ENCODE data around the gene CSMD2.
"Not testable (repeated sequence)": the region's sequence is repeated elsewhere in the genome, so short reads cannot be mapped to it uniquely, and the experiment has no call there.

Gene CSMD2

GRCh38 chr1:34108269-34108668 lies 56.8 kb downstream of the CSMD2 start:
- DNase-seq: no peak

- DNase-seq: no peak
Measured at GRCh38 chr1:34101151-34101550, 63.9 kb downstream of the CSMD2 start.

GRCh38 chr1:34100332-34100731 lies 64.7 kb downstream of the CSMD2 start:
- no peak for DNase-seq

GRCh38 chr1:34092399-34092798 lies 72.6 kb downstream of the CSMD2 start:
- DNase-seq: not testable (repeated sequence)

GRCh38 chr1:34089731-34090130 lies 75.3 kb downstream of the CSMD2 start:
- no peak for DNase-seq

GRCh38 chr1:34087986-34088385 lies 77.0 kb downstream of the CSMD2 start:
- DNase-seq: no peak

GRCh38 chr1:34086561-34086960 lies 78.5 kb downstream of the CSMD2 start:
- no peak for DNase-seq

GRCh38 chr1:34083974-34084373 lies 81.1 kb downstream of the CSMD2 start:
- no peak for DNase-seq

GRCh38 chr1:34082085-34082670 lies 82.9 kb downstream of the CSMD2 start:
- DNase-seq: not testable (repeated sequence)

GRCh38 chr1:34078383-34078782 lies 86.6 kb downstream of the CSMD2 start:
- DNase-seq: no peak

- DNase-seq: no peak
Measured at GRCh38 chr1:34075576-34075975, 89.5 kb downstream of the CSMD2 start.

- no peak for DNase-seq
Measured at GRCh38 chr1:34073028-34073695, 91.9 kb downstream of the CSMD2 start.

- no peak for DNase-seq
Measured at GRCh38 chr1:34070201-34070836, 94.7 kb downstream of the CSMD2 start.

- DNase-seq: no peak
Measured at GRCh38 chr1:34066981-34067603, 97.9 kb downstream of the CSMD2 start.

- DNase-seq: no peak
Measured at GRCh38 chr1:34066166-34066565, 98.9 kb downstream of the CSMD2 start.

- no peak for DNase-seq
Measured at GRCh38 chr1:34065498-34065897, 99.5 kb downstream of the CSMD2 start.

- DNase-seq: no peak
Measured at GRCh38 chr1:34060901-34061415, 104.1 kb downstream of the CSMD2 start.

GRCh38 chr1:34060187-34060730 lies 104.8 kb downstream of the CSMD2 start:
- DNase-seq: no peak

- no peak for DNase-seq
Measured at GRCh38 chr1:34057347-34058130, 107.5 kb downstream of the CSMD2 start.

GRCh38 chr1:34055818-34056217 lies 109.2 kb downstream of the CSMD2 start:
- DNase-seq: no peak

- DNase-seq: no peak
Measured at GRCh38 chr1:34054920-34055319, 110.1 kb downstream of the CSMD2 start.

- DNase-seq: no peak
Measured at GRCh38 chr1:34053660-34054059, 111.4 kb downstream of the CSMD2 start.

GRCh38 chr1:34052565-34052964 lies 112.5 kb downstream of the CSMD2 start:
- DNase-seq: no peak
